Posterior vena cava (tissue), 2 donors: ENCODE results near the gene GNG7. TPM values are rescaled to one million over a fixed set of nuclear protein-coding genes. Genes with fewer than 3 reads are reported as not detected.

Experiments
- DNase-seq: peaks from one replicate; pipeline ENCODE4 v3.0.0-alpha.2; 2020; ENCODE audit warnings: low spot score
- intact Hi-C, 2 donors: fragments of 100-400 bp; cut with DNase I; formaldehyde crosslinking; loops; one replicate each; pipeline versions ENCODE4 v1.14.1 to v1.14.2; 2022 to 2023
- total RNA-seq, 2 donors: library from RNA; stranded (reverse); fragmentation: NEBNext Ultra II Directional; extraction: Animal tissue kit (Norgen Biotek cat#: 25700); gene quantifications; one replicate each; pipeline ENCODE4 v1.2.1, GENCODE V29; 2021
- donor health status: DM: yes; HTN: yes; CAD: no.
- donor health status: DM: yes; HTN: yes; CAD: no.

GNG7 gene
- total RNA-seq, 2 donors from 2014 or later = 3.2 to 6.1 TPM

DNA sequence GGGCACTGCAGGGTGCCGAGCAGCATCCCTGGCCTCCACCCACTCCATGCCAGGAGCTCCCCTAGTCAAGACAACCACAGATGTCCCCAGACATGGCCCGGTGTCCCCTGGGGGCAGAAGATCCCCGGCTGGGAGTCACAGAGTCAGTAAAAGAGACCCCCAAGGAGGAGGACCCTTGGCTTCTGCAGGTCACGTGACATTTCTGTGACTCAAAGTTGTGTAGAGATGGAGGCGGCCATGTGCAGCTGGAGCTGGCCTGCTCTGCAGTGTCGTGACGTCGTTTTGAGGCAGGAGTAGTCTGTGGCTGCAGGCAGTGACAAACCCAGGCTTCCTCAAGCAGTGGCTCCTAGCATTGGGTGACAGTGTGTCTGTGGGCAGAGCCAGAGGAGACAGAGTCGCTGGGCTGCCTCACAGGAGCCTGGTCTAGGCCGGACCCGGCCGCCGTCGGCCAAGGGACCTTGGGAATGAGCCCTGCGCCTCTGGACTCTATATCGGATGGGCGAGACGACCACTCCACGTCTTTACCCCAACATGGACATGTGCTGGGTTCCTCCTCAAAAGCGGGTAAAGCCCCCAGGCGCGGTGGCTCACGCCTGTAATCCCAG lies 26.4 kb upstream of the GNG7 start:
- DNase-seq = no peak
- intact Hi-C loops = no loop called here

DNA sequence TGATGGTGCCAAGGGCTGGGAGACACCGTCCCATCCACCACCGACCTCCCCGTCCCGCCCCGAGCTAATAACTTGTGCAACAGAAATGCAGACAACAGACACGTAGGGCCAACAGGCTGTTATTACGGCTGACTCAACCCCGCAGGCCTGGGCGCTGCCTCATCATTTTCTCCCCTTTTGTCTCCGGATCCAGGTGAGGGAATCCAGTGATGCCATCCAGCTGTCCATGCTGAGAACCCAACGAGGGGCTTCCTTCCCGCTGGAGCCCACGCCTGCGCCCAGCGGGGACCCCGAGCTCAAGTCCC lies 25.1 kb upstream of the GNG7 start:
- DNase-seq = no peak
- intact Hi-C loops = no loop called here

DNA sequence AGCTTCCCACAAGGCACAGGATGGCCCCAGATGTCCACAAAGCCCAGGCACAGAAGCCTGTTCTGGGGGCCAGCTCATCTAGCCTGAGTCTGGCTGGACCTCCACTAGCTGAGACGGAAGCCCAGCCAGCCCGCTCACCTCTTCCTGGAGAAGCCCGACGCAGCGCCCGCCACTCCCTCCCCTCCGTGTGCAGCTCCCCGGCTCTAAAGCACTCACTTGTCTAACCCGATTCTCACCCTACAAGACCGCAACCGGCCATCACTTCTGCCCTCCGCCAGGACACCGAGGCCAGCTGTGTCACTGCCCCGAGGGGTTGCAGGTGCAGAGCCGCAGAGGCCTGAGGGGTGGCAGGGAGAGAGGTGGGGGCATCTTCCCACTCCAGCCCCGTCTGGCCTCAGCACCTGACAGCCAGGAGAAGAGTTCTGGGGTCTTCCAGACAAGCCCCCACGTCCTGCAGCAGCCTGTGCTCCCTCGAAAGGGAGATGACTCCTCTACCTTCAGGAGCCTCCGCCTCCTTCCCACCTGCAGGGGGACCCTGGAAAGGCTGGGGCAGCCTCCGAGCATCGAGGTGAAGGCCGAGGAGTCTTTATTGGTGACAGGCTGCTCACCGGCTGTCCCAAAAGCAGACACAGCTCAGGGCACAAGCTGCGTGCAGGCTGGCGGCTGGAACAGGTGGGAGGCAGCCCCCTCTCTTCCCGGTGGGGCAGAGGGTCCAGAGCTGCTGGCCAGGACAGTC lies 24.6 kb upstream of the GNG7 start:
- intact Hi-C loops = no loop called here
- no peak for DNase-seq

DNA sequence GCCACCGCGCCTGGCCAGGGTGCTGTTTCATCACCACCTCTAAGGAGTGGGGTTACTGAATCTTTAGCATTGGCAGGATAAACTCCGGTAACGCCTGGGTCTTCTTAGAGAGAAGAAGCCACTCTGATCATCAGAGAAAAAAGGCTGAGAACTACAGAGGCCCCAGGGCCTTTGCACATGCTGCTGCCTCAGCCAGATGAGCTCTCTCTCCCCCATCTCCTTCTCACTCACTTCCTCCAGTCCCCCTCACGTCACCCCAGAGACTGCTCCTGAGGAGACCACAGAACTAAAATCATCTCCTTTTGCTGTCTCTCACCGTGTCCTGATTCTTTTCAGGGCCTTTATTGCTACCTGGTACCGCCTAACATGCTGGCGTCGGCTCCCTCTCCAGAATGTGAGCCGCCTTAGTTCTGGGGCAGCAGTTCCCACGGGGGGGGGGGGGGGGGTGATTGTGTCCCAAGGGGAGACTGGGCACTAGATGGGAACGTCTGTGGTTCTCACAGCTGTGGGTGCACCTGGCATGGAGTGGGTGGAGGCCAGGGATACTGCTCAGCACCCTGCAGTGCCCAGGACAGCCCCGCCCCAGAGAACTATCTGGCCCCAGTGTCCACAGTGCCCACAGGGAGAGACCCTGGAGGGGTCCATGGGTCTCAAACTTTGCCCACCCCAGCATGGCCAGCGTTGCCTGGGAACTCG lies 23.8 kb upstream of the GNG7 start:
- DNase-seq = no peak
- intact Hi-C loops = no loop called here

DNA sequence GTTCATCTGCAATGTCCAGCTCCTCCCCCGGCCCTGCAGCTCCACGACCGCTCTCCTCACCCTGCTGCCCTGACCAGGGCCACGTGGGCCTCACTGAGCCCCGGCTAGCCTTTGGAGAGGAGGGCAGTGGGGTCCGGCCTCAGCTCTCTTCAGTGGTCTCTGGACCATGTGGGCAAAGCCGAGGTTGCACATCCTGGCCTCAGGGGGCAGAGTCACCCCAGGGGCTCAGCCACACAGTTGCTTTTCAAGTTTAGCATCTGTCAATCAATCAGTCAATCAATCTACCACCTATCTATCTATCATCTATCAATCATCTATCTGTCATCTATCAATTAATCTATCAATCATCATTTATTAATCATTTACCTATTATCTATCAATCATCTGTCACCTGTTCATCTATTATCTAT lies 21.7 kb upstream of the GNG7 start:
- intact Hi-C loops = no loop called here

DNA sequence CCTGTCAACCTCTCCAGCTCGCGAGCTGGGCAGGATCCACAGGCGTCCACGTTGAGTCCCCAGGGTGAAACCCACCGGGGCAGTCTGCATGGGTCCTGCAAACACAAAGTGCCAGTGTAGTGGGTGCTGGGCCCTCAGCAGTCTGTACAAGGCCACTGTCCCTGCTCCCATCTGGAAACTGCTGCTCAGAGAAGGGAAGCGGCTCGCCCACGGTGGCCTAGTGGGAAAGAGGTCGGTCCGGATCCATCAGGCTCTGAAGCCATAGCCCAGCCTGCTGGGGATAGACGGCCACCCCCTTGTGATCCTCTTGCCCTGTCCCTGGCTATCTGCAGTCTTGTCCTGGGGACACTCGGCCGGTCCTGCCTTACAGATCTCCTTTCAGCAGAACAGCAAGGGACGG lies 21.3 kb upstream of the GNG7 start:
- intact Hi-C loops = no loop called here

More for the DNA sequence above, 21.7 kb upstream of the GNG7 start:
- no peak for DNase-seq

DNA sequence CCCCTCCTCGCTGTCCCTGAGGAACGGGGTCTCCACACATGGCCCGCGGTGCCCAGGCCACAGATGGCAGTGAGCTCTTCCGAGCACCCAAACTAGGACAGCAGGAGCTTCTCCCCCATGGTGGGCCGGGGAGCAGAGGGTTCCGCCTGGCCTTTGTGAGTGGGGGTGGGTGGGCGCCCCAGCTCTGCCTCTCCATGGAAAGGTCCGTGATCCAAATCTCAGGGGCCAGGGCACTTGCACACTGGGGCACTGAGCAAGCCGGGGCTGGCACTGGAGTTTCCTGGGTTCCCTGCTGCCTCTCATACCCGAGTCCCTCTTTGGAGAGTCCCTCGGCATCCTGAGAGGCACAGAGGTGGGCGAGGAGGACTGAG lies 20.8 kb upstream of the GNG7 start:
- no peak for DNase-seq
- intact Hi-C loops = no loop called here

More for the DNA sequence above, 21.3 kb upstream of the GNG7 start:
- no peak for DNase-seq

DNA sequence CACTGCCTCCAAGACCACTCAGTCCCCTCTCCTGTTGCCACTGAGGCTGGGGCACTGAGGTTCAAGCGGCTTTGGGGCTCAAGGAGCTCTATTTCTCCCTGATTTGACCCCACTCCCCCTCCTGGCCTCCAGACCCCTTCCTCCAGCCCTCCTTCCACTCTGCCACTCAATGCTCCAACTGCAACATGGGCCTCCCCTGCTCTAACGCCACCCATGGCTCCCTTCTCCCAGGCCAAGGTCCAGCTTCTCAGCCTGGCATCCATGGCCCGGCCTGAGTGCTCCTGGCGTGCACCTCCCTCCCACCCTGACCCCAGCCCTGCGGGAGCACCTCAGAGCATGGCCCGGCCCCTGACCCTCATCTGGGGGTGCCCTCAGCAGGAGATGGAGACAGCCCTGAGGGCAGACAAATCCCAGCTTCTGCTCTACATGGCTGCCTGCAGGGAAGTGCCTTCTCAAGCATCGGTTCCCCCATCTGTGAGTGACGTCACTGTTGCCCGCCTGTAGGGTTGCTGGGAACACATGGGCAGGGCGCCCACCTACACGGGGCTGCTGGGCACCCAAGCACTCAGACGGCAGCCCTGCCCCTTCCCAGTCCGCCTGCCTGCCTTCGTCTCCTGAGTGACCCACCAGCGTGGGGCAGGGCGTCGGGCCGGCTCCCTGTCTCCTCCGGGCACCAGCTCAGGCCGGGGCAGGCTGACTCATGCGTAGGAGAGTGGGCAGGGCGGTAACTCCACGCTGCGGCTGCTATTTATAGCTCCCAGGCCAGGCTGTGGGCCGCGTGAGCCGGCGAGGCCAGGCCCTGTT lies 20.2 kb upstream of the GNG7 start:
- intact Hi-C loops = no loop called here
- DNase-seq = peak; percentile 94

DNA sequence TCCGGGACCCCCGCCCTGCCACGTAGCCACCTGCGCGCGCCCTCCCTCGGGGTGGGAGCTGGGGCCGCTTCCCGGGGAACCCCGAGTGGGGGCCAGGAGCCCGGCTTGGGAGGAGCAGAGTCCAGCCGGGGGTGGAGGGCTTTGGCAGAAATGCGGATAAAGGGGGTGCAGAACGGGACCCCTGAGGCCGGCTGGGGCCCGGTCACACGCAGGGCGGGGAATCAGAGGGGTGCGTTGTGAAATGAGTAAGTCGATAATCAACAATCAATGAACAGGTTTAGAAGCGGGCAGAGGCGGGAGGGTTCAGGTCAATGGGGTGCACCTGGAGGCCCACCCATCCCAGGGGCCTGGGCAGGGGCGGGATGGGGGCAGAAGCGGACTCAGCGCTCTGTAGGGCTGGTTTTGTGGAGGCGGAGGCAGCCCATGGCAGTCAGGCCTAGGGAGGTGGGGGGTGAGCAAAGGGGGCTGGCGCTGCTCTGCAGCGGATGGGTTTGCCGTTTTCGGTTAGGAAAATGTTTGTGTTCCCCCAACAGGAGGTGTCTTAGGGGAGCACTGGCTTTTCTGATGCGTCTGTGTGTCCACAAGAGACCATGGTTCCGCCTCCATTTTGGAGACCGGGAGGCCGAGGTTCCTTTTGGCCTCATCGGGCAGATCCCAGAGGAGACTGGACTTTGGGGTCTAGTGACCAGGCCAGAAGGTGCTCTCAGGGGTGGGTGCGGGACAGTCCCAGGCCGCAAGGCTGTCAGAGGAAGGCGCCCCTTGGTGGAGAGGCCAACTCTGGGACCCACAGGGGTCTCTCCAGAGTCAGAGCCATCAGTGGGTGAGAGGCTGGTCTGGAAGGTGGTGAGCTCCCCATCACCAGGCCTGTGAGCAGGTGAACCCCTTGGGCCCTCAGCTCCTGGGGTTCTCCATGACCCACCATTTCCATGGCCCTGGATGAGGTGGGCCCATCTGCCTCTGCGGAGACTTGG lies 19.4 kb upstream of the GNG7 start:
- DNase-seq = no peak
- intact Hi-C loops = no loop called here

DNA sequence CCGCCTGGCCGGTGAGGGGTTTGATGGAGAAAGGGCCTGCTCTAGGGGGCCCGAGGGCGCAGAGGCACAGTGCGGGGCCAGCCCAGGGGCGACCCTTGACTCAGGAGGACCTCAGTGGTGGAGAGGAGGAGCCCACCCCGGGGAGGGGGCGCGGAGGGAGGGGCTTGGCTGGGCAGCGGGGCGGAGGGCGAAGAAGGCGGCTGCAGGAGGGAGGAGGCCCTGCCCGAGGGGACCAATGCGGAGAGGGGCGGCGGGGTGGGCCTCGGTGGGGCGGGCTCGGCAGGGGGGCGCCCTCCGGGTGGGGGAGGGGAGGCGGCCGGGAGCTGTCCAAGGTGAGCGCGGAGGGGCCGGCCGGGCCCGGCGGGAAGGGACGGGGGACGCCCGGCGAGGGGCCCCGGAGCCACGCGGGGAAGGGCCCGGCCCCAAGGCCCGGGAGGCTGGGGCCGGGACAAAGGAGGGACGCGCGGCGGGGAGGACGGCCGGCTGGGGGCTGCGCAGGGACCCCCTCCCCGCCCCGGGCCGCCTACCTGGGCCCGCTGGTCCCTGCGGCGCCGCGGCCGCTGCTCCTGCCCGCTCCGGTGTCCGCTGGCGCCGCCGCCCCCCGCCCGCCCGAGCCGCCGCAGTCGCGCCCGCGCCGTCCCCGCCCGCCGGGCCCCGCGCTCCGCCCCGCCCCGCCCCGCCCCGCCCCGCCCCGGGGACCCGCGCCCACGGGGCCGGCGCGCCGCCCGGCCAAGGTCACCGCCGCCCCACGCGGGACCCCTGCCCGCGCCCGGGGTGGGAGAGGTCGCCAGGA lies 18.5 kb upstream of the GNG7 start, which contains the start of gene DIRAS1:
Gene DIRAS1, minus strand, starts transcription at position 596 of the 793 bp plus-strand sequence. CDS start 3,566 bp downstream, outside the sequence.
- intact Hi-C loops = no loop called here

DNA sequence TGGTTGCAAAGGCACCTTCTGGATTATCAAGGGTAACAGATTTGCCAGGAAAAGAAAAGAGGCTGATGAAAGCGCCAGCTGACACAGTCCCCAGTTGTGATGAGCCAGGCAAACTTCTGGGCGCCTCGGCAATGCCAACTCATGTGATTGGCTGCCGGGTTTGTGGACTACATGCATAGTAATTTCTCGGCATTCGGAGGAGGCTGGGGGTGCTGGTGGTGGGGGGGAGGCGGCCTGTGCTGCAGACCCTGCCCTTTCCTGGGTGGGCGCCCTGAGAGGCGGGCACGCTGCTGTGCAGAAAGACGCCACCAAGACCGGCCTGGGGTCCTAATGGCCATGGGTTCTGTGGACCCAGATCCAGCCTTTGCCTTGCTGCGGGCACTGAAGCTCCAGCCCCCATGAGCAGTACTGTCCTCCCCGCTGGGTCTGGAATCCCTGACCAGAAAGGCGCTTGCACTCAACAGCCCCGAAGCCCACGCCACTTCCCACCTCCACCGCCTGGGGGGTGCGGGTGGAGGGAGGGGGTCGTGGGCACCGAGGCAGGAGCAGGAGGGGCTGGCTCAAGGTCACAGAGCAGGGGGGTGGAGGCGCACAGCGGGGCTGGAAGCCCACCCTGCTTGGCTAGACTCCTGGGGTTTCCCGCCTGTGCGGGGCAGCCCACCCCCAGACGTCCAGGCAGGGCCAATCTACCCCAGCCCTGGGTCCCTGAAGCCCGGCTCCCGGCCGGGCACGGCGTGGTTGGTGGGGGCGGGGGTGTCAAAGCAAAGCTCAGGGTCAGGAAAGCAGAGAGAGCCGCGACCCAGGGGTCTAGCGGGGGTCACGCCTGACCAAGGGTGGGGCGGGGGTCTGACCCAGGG lies 17.7 kb upstream of the GNG7 start:
- peak; percentile 73 for DNase-seq
- intact Hi-C loops = no loop called here

More for the DNA sequence above, 18.5 kb upstream of the GNG7 start, which contains the start of gene DIRAS1:
- peak; percentile 77 for DNase-seq

DNA sequence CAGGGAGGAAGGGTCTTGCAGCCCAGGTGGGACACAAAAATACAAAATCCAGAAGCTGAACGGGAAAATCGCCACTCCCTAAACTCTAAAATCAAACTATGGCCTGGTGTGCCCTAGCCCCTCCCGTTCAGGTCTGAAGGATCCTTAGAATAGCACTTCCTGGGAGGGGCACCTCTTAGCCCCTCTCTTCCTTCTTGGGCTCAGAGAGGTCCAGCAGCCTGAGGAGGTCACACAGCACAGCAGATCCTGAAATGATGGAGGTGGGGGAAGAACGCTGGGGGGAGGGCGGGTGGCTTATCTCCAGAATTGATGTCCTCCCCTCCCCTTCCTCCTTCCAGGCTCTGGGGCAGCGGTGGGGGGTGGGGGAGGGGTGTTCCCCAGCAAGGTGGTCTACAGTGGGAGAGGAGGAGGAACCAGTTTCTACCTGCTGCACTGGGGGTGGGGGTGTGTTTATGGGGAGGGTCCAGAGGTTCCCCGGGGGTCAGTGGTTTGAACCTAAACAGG lies 16.8 kb upstream of the GNG7 start:
- DNase-seq = no peak
- intact Hi-C loops = no loop called here

DNA sequence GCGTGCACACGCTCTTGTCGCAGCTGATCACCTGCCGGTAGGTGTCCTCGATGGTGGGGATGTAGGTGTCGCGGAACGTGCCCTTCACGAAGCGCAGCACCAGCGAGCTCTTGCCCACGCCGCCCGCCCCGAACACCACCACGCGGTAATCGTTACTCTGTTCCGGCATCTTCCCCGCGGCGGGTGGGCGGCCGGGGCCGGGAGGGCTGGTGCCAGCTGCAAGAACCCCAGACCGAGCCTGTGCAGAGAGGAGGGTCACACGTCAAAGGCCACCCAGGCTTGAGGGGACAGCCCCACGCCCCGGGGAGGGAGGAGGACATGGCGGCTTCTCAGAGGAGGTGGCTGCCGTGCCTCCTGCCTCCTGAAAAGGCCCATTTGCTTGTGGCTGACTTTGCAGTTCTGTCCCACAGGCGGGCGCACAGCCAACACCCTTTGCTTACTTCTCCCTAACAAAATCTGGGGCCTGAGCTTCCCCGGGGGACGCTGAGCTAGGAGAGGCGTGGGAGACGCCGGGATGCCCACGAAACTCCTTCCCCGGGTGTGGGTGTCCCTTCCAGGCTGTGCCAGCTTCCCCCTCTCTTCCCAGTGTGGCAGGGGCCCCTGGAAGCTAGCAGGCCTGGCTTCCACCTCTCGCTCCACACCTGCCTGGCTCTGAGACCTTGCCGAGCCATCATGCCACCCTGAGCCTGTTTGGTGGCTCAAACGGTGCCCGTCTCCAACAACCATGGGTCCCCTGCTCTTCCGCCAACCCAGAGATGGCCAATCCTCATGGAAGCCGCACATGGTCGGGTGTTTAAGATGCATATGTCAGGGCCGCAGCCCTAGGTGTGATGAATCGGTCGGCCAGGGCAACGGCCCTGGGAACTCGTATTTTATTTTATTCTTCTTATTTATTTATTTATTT lies 15.4 kb upstream of the GNG7 start:
- DNase-seq = no peak
- intact Hi-C loops = no loop called here

DNA sequence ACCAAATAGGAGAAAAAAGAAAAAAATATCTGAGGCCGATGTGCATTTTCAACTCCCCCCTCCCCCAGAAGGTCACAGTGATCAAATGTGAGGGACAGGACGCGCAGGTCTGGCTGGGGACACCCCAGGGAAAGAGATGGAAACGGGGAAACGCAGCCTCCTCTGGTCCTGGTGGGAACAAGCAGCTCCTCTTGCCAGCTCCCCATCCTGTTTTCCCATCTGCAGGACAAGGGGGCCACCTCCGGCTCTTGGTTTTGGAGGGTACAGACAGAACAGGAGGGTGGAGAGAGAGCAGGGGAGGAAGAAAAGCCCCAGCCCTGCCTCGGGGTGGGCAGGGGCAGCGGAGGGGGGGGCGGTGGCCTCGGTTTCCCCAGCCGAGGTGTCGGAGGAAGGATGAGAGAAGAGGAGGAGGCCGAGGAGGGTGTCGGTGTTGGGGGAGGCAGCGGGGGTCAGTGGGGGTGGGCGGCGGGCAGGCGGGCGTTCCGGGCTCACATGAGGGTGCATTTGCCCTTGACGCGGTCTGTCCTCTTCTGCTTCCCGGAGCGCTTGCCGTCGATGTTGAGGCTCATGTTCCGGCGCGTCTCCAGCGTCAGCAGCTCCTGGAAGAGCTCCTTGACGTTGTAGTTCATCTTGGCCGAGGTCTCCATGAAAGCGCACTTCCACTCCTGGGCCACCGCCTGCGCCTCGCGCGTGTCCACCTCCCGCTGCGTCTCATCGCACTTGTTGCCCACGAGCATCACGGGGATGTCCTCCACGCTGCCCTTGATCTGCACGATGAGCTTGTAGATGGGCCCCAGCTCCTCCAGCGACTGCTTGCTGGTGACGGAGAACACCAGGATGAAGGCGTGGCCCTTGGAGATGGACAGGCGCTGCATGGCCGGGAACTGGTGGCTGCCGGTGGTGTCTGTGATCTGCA lies 14.5 kb upstream of the GNG7 start:
- intact Hi-C loops = no loop called here
- no peak for DNase-seq

DNA sequence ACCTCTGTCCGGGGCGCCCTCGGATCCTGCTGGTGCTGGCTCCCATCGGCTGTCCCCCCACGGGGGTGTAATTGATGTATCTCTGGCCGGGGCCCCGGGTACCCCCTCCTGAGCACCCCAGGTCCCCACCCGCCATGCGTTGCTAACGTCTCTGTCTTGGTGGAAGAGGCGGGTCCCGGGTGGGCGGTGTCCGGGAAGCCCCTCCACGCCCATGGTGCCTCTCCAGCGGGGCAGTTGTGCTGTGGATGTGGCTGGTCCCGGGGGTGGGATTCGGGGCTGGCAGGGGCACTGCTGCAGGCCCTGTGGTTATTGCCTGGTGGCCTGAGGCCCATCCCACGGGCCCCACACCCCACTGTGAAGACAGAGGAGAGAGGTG lies 13.8 kb upstream of the GNG7 start:
- intact Hi-C loops = no loop called here
- DNase-seq = no peak
